IgD-negative memory B cell (primary cell): Measurements from ENCODE around the gene SPAG6. TPM values are rescaled to one million over a fixed set of nuclear protein-coding genes. Genes with fewer than 3 reads are reported as not detected.
A peak's percentile ranks its signal among the peaks of the same experiment; 100 is the strongest.
"Not testable (repeated sequence)": the region's sequence is repeated elsewhere in the genome, so short reads cannot be mapped to it uniquely, and the experiment has no call there.

Experiments used
- H3K27ac Mint-ChIP-seq, 3 donors: one replicate each; pipeline ENCODE4 v1.8.0; 2020 to 2022; ENCODE audit warnings: mild to moderate bottlenecking in 3 of 3, mixed read lengths in 3 of 3, moderate library complexity in 1 of 3
- H3K27me3 Mint-ChIP-seq: one replicate; pipeline ENCODE4 v1.8.0; 2021; ENCODE audit warnings: mixed read lengths
- H3K36me3 Mint-ChIP-seq: one replicate; pipeline ENCODE4 v1.8.0; 2020; ENCODE audit warnings: mild to moderate bottlenecking, mixed read lengths
- H3K4me1 Mint-ChIP-seq, 3 donors: one replicate each; pipeline ENCODE4 v1.8.0; 2020 to 2022; ENCODE audit warnings: mixed read lengths in 3 of 3, mild to moderate bottlenecking in 1 of 3
- H3K4me3 Mint-ChIP-seq, 4 donors: one replicate each; pipeline ENCODE4 v1.8.0; 2020 to 2022; ENCODE audit warnings: mild to moderate bottlenecking in 4 of 4, mixed read lengths in 4 of 4, moderate library complexity in 3 of 4
- H3K9me3 Mint-ChIP-seq, 3 donors: one replicate each; pipeline ENCODE4 v1.8.0; 2020 to 2021; ENCODE audit warnings: mixed read lengths in 3 of 3, mild to moderate bottlenecking in 1 of 3
- polyA plus RNA-seq: library from polyadenylated mRNA; unstranded; fragments of 300-500 nt; fragmentation: Illumina TruSeq; gene quantifications from one replicate; pipeline ENCODE4 v1.2.3, GENCODE V29; 2021

The SPAG6 gene
- polyA plus RNA-seq, 1 donor from 2014 or later, result not detected

DNA sequence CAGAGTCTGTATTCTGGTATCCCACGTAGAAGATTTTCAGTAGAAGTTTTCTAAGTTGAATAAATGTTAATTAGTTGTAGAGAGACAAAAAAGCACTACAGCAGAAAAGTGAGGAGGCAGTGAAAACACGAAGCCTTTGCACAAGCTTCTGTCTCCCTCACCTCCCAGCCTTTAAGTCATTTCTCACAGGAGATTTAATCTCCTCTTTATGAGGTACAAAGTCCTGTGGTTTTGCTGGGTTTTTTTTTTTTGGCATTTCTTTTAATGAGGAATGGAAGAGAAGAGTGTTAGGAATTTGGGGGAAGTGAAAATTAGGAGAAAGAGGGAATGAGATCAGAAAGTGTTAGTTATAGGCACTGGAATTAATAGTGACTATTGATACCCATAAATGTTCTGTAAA lies 21.5 kb downstream of the SPAG6 start:
- Mint-ChIP-seq H3K27ac (peak overlapping the region in 1 of 3 donors; percentile 76), H3K4me1 (peaks cover 14 to 26% (median 21%) of the 10 kb centered on the region in 3 donors), H3K4me3 (no peak overlapping the region), H3K27me3 (no peaks in the 10 kb centered on the region), H3K36me3 (peaks cover 2% of the 10 kb centered on the region), H3K9me3 (no peaks in the 10 kb centered on the region)

DNA sequence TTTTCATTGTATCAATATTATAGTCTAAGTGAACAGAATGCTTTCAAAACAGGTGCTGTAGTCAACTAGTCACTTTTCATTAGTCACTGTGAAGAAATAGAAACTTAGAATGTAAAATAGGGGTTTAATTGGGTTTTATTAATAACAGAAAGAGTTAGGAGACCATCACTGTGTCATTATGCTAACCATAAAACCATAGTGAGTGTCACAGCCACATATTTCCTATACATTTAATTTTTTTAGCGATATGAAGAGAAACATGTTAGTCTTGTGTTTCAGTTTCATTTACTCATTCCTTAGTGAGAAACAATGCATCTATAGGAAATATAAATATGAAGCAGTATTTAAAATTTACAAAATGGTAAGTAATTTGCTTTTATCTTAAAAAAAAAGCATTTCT lies 22.2 kb downstream of the SPAG6 start:
- Mint-ChIP-seq H3K4me3 (no peak overlapping the region), H3K4me1 (peaks cover 14 to 26% (median 21%) of the 10 kb centered on the region in 3 donors), H3K27ac (no peak overlapping the region), H3K9me3 (no peaks in the 10 kb centered on the region), H3K36me3 (peaks cover 2% of the 10 kb centered on the region), H3K27me3 (no peaks in the 10 kb centered on the region)

DNA sequence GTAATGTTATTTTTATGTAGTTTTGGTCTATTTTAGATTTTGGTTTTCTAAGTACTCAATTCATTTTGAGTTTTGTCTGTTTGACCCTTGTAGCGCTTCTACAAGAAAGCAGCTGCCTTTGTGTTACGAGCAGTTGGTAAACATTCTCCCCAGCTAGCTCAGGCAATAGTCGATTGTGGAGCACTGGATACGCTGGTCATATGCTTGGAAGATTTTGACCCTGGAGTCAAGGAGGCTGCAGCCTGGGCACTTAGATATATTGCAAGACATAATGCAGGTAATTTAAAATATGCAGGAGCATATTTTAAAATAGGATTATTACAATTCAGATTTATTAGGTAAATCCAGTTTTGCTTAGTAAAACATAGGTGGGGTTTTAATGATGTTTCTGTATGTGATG lies 23.1 kb downstream of the SPAG6 start:
- H3K4me1 Mint-ChIP-seq, result peaks cover 14 to 30% (median 21%) of the 10 kb centered on the region in 3 donors
- peaks cover 2% of the 10 kb centered on the region for H3K36me3 Mint-ChIP-seq
- no peaks in the 10 kb centered on the region for H3K27me3 Mint-ChIP-seq
- no peaks in the 10 kb centered on the region for H3K9me3 Mint-ChIP-seq
- H3K4me3 Mint-ChIP-seq, result peak overlapping the region in 1 of 4 donors; percentile 6
- H3K27ac Mint-ChIP-seq, result no peak overlapping the region

DNA sequence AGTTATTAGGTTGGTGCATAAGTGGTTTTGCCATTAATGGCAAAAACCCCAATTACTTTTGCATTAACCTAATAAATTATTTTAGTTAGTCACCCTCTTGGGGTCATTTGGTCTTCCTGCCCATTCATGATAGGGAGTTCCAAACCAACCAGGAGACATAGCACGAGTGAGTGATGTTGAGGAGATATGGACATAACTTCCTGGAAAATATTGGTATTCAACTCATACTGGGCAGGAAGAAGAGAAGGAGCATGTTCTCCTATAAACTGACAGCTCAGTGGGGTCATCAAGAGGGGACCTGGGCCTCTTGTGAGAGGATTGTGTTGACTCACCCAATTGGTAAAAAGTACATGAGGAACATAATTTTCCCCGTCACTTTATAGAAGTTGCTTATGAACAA lies 23.7 kb downstream of the SPAG6 start:
- H3K27me3 Mint-ChIP-seq, result no peaks in the 10 kb centered on the region
- no peak overlapping the region for H3K4me3 Mint-ChIP-seq
- H3K9me3 Mint-ChIP-seq, result no peaks in the 10 kb centered on the region
- no peak overlapping the region for H3K27ac Mint-ChIP-seq
- H3K36me3 Mint-ChIP-seq, result peaks cover 2% of the 10 kb centered on the region
- H3K4me1 Mint-ChIP-seq, result peaks cover 14 to 30% (median 21%) of the 10 kb centered on the region in 3 donors

DNA sequence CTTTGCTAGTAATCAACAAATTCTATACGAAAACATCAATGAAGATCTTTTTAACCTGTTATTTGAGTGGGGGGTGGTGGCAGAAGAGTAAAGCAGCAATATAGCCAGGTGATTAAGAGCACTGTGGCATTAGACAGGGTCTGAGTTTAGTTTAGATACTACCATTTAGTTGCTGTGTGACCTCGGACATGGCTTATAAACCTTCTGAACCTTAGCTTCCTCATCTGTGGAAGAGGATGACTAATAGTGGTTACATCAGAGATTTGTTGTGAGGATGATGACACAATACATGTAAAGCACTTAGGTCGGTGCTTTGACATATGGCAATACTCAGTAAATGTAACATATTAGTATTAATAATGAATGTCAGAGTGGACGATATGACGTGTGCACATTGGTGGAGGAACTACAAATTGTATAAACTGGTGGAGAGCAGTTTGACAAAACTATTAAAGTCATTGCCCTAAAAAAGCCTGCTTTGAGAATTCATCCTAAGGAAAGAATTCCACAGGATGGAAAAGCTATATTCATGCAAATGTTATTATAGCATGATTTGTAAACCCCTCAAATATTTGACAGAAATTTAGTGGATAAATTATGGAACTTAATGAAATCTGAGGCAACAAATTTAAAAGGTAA lies 24.3 kb downstream of the SPAG6 start:
- H3K27me3 Mint-ChIP-seq, result no peaks in the 10 kb centered on the region
- H3K27ac Mint-ChIP-seq, result no peak overlapping the region
- peaks cover 2% of the 10 kb centered on the region for H3K36me3 Mint-ChIP-seq
- peaks cover 16 to 31% (median 21%) of the 10 kb centered on the region in 3 donors for H3K4me1 Mint-ChIP-seq
- H3K4me3 Mint-ChIP-seq, result no peak overlapping the region
- no peaks in the 10 kb centered on the region for H3K9me3 Mint-ChIP-seq

DNA sequence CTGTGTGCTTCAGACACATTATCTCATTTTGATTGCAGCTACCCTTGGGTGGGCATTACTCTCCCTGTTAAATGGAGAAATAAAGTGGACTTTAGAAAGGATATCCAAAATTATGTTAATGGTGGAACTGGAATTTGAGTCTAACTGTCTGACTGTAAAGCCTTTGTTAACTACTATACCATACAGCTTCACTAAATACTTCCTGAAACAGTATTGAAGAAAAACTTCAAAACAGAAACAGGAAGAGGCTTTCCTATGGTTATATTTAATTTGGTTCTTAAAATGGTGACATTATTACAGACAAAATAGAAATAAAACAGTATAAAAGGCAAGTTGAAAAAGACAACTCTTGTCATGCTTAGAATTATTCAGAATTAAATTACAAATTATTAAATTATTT lies 25.0 kb downstream of the SPAG6 start:
- peak overlapping the region in 1 of 4 donors; percentile 33 for H3K4me3 Mint-ChIP-seq
- no peak overlapping the region for H3K27ac Mint-ChIP-seq

DNA sequence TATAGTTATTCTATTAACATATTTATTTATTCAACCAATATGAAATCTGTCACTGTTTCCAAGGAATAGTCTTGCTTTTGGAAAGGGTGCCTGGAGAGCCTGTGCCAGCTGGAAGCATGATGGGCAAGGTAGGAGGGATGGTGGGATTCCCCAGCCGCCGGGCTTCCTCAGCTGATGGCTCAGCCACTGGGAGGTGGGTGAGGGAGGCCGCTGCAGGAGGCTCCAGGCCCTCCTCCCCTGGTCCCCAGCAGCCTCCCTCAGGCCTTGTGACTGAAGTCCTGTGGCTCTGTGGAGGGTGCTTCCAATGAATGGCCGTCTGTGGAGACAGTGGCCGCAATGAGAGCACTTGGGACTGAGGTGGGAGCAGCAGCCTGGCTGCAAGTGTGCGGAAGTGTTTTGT lies 27.0 kb downstream of the SPAG6 start:
- Mint-ChIP-seq H3K27me3 (no peaks in the 10 kb centered on the region), H3K9me3 (no peaks in the 10 kb centered on the region), H3K4me1 (peaks cover 11 to 37% (median 18%) of the 10 kb centered on the region in 3 donors), H3K36me3 (peaks cover 4% of the 10 kb centered on the region), H3K27ac (no peak overlapping the region), H3K4me3 (no peak overlapping the region)

More for the DNA sequence above, 25.0 kb downstream of the SPAG6 start:
- Mint-ChIP-seq H3K9me3 (no peaks in the 10 kb centered on the region), H3K36me3 (peaks cover 4% of the 10 kb centered on the region), H3K4me1 (peaks cover 17 to 37% (median 23%) of the 10 kb centered on the region in 3 donors), H3K27me3 (no peaks in the 10 kb centered on the region)

DNA sequence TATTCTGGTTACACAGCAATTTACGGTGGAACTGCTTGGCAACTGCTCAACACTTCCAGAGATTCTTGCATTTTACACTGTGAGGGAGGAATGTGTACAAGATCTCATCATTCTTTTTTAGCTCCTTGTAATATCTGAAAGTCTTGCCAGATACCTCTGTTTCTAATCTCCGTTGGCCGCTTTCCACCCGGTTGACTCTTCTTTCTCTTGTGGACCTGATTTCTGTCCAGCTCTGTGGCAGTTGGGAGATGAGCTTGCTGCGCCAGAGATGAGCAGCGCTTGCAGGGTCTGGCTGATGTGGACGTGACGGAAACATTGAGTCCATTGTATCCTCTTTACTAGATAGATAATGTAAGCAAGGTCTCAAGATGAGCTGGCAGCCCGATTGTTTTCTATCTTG lies 27.6 kb downstream of the SPAG6 start:
- Mint-ChIP-seq H3K27me3 (no peaks in the 10 kb centered on the region), H3K4me1 (peaks cover 11 to 31% (median 15%) of the 10 kb centered on the region in 3 donors), H3K4me3 (no peak overlapping the region), H3K9me3 (no peaks in the 10 kb centered on the region), H3K36me3 (peaks cover 4% of the 10 kb centered on the region), H3K27ac (no peak overlapping the region)

DNA sequence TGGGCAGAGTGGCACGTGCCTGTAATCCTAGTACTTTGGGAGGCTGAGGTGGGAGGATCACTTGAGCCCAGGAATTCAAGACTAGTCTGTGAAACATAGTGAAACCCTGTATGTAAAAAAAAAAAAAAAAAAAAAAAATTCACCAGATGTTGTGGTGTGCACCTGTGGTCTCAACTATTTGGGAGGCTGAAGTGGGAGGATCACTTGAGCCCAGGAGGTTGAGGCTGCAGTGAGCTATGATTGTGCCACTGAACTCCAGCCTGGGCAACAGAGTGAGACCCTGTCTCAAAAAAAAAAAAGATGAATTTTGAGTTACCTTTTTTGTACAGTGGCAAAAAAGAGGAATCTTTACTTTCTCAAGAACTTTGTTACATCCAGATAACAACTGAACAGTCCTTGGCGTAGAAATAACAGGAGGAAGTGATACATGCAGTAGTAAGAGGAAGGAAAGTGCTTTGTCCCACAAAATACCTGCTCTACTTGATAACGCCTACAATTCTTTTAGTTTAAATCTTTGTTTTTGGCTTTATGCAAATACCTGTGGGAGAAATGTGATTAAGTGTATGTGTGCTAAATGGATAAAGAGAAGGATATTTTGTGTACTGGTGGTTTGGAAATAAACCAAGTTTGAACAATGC lies 29.3 kb downstream of the SPAG6 start:
- Mint-ChIP-seq H3K9me3 (no peaks in the 10 kb centered on the region), H3K4me1 (peaks cover 21 to 33% (median 27%) of the 10 kb centered on the region in 3 donors), H3K4me3 (peak overlapping the region in 1 of 4 donors; percentile 61), H3K27ac (no peak overlapping the region), H3K27me3 (peaks cover 2% of the 10 kb centered on the region), H3K36me3 (peaks cover 2% of the 10 kb centered on the region)

DNA sequence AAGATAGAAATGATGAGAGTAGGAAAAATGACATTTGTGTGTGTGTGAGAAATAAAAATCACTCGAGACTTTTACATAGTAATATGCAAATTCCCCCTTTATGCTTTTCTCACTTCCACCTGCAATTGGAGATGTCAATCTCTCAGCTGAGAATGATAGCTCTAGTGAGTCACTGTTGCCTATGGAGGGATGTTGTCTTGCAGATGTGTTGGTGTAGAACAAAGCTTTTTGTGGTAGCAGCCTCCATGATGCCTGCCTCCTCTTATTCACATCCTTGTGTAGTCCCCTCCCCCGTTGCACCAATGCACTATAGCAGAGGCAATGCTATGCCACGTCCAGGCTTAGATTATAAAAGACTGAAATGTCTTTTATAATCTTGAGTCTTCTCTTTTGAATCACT lies 33.8 kb downstream of the SPAG6 start:
- H3K27me3 Mint-ChIP-seq, result peaks cover 2% of the 10 kb centered on the region
- peaks cover 18 to 22% (median 19%) of the 10 kb centered on the region in 3 donors for H3K4me1 Mint-ChIP-seq
- peaks cover 2% of the 10 kb centered on the region for H3K36me3 Mint-ChIP-seq
- peak overlapping the region in 2 of 4 donors; percentile 10 to 57 for H3K4me3 Mint-ChIP-seq
- H3K27ac Mint-ChIP-seq, result no peak overlapping the region
- H3K9me3 Mint-ChIP-seq, result no peaks in the 10 kb centered on the region

DNA sequence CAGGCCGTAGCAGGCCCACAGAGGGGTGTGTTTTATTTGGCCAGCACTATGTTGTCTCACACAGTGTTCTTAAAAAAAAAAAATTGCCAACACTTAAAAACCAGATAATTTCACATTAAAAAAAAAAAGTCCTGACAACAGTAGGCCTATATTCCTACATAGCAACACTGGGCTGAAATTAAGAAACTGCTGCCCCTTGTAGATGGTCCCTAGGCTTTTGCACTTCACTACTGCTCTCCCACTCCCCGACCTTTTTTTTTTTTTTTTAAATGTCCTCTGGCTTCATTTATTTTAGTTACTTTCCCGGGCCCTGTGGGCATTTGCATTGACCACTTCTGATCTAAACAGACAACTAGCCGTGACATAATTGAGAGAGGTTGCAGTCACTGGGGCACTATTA lies 36.0 kb downstream of the SPAG6 start:
- Mint-ChIP-seq H3K27me3 (peaks cover 2% of the 10 kb centered on the region), H3K4me3 (no peak overlapping the region), H3K4me1 (peaks cover 12 to 15% (median 15%) of the 10 kb centered on the region in 3 donors), H3K27ac (no peak overlapping the region), H3K36me3 (no peaks in the 10 kb centered on the region), H3K9me3 (no peaks in the 10 kb centered on the region)

DNA sequence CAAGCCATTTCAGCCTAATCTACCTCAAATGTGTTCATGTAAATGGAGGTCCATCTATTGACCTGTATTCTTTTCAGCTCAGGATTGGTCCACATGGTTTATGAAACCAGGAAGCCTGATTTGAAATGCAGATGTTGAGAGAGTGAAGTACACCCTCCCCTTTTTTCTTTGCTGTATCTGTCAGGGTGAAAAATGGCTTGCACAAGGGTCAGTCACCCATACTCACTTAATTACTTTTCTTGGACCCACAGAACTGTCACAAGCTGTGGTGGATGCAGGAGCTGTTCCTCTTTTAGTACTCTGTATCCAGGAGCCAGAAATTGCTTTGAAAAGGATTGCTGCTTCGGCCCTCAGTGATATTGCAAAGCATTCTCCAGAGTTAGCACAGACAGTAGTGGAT lies 41.2 kb downstream of the SPAG6 start:
- H3K36me3 Mint-ChIP-seq, result peaks cover 2% of the 10 kb centered on the region

DNA sequence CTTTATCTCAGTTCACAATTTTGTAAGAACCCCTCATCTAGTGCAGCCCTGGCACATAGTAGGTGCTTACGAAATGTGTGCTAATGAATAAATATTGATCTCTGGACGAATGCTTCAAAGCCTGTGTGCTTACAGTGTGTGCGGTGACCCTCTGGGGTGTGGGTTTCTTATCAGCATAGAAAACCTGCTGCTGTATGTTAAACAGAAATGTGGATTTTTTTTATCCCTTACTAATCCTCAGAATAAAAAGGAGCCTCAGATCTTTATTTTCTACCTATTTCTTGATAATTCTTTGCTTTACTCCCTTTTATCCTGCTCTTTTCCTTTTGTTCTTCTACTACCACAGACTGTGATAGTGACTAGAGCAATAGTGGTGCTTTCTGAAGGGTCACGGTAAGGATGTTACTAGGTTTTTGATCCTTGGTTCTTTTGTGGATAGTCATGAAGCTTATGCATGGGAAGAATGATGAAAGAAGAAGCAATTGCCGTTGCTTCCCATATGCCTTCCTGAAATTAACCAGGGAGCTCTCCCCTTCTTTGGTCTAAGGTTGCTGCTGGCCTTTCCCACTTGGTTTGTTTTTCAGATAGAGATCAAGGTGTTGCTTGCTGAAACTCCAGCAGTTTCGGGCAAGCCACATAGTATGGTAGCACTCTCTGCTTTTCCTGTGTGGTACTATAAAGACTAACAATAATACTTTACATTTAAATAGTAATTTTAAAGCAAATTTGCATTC lies 44.7 kb downstream of the SPAG6 start:
- Mint-ChIP-seq H3K36me3 (peaks cover 2% of the 10 kb centered on the region), H3K27ac (no peak overlapping the region), H3K4me1 (no peaks in the 10 kb centered on the region), H3K4me3 (no peak overlapping the region), H3K9me3 (no peaks in the 10 kb centered on the region), H3K27me3 (peaks cover 1% of the 10 kb centered on the region)

More for the DNA sequence above, 41.2 kb downstream of the SPAG6 start:
- peaks cover 0 to 2% (median 0%) of the 10 kb centered on the region in 3 donors for H3K4me1 Mint-ChIP-seq
- no peaks in the 10 kb centered on the region for H3K9me3 Mint-ChIP-seq
- no peak overlapping the region for H3K27ac Mint-ChIP-seq
- no peaks in the 10 kb centered on the region for H3K27me3 Mint-ChIP-seq
- peak overlapping the region in 1 of 4 donors; percentile 9 for H3K4me3 Mint-ChIP-seq

DNA sequence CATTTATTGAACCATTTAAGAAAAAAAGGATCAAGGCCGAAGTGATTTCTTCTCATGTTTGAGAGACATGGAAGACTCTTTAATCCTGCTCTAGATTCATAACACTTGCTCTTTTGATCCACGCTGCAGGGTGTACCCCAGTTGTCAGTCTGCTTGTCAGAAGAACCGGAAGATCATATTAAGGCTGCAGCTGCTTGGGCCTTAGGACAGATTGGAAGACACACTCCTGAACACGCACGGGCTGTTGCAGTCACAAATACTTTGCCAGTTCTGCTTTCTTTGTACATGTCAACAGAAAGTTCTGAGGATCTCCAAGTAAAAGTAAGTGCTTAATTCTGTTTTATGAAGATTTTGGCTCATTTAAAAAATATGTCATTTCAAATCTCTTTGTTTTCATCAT lies 46.3 kb downstream of the SPAG6 start:
- no peak overlapping the region for H3K4me3 Mint-ChIP-seq
- H3K9me3 Mint-ChIP-seq, result peaks cover 0 to 2% (median 2%) of the 10 kb centered on the region in 3 donors
- H3K36me3 Mint-ChIP-seq, result peaks cover 7% of the 10 kb centered on the region
- H3K4me1 Mint-ChIP-seq, result no peaks in the 10 kb centered on the region
- no peak overlapping the region for H3K27ac Mint-ChIP-seq
- peaks cover 1% of the 10 kb centered on the region for H3K27me3 Mint-ChIP-seq

DNA sequence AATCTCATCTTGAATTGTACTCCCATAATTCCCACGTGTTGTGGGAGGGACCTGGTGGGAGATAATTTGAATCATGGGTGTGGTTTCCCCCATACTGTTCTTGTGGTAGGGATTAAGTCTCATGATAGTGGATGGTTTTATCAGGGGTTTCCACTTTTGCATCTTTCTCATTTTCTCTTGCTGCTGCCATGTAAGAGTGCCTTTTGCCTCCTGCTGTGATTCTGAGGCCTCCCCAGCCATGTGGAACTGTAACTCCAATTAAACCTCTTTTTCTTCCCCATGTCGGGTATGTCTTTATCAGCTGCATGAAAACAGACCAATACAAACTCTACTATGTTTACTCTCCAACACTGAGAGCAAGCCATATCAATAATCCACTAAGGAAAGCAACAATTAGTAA lies 50.9 kb downstream of the SPAG6 start:
- H3K4me1 Mint-ChIP-seq, H3K9me3 Mint-ChIP-seq, H3K27ac Mint-ChIP-seq, H3K27me3 Mint-ChIP-seq, H3K36me3 Mint-ChIP-seq, H3K4me3 Mint-ChIP-seq: not testable (repeated sequence)
